GM19328 (cell line): ENCODE data around the gene PDRG1.
"Not testable (repeated sequence)": the region's sequence is repeated elsewhere in the genome, so short reads cannot be mapped to it uniquely, and the experiment has no call there.

Experiments
- ATAC-seq: cut with Tn5 transposase; IDR thresholded peaks from one replicate; pipeline ENCODE4 v1.9.1; 2021; ENCODE audit warnings: mild to moderate bottlenecking, moderate library complexity; ENCODE audit not compliant: unreplicated experiment

The PDRG1 gene

DNA sequence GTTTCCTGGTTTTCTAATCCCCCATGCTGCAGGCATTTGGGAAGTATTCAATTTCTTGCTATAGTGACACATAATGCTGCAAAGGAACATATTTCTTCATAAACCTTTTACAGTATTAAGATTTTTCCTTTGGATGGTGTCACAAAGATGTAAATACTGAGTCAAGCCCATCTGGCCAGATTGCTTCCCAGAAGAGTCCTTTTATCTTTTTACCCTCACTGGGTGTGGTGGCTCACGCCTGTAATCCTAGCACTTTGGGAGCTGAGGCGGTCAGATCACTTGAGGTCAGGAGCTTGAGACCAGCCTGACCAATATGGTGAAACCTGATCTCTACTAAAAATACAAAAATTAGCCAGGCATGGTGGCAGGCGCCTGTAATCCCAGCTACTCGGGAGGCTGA lies 22.2 kb downstream of the PDRG1 start:
- ATAC-seq, result not testable (repeated sequence)

DNA sequence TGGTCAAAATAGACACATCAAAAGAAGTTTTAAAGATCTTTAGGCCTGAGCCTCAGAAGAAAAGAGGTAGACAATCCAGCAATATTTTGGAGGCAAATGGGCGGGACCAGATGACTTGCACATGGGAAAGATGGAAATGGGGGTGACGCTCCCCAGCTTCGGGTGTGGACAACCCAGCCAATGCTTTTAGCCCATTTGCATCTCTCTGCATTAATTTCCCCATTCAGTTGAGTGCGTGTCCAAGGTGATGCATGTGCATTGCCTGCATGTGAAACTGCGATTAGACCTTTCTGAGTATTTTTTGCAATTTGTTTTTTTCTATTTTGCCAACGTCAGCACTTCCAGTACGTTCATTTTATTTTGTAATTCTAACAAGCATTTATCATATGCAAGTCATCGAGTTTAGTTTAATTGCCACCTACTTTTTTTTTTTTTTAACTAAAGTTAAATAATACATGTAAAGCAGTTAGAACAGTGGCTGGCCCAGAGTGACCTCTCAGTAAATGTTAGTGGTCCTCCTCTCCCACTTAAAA lies 24.2 kb downstream of the PDRG1 start:
- no peak for ATAC-seq

DNA sequence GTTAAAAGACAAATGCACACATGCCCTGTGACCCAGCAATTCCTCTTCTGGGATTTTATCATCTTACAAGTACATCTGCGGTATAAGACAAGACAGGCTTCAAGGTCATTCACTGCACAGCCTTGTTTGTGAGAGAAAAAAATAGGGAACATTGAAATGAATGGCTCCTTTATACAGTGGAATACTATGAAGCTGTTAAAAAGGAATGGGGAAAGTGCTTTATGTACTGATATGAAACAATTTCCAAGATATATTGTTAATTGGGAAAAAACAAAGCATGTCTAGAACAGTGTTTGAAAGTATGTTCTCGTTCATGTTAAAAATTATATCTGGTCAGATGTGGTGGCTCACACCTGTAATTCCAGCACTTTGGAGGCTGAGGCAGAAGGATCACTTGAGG lies 25.4 kb downstream of the PDRG1 start:
- ATAC-seq, result no peak

DNA sequence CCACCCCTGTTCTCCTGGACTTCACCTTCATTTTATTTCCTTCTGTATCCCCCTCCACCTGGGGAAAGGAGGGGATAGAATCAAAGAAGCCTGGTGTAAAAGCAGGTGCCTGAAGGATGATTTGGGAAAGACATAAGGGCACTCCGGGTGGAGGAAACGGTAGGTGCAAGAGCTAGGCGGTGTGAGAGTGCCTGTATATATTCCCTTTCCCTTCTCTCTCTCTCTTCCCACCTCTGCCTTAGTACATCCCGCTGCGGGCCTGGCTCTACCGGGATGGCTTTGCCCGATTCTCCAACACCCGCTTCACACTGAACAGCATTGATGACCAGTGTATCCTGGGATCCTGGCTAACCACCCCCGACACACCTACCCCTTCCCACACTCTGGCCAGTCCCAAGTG lies 26.2 kb downstream of the PDRG1 start:
- no peak for ATAC-seq

DNA sequence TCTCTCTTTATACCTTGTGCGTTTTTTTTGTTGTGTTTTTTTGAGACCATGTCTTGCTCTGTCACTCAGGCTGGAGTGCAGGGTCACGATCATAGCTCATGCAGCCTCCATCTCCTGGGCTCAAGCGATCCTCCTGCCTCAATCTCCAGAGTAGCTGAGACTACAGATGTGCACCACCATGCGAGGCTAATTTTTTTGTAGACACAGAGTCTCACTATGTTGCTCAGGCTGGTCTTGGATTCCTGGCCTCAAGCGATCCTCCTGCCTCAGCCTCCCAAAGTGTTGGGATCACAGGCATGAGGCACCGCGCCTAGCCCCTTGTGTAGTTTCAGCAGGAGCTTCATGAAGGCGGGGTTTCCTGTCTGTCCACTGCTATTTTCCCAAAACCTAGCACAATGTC lies 27.3 kb downstream of the PDRG1 start:
- ATAC-seq, result no peak

DNA sequence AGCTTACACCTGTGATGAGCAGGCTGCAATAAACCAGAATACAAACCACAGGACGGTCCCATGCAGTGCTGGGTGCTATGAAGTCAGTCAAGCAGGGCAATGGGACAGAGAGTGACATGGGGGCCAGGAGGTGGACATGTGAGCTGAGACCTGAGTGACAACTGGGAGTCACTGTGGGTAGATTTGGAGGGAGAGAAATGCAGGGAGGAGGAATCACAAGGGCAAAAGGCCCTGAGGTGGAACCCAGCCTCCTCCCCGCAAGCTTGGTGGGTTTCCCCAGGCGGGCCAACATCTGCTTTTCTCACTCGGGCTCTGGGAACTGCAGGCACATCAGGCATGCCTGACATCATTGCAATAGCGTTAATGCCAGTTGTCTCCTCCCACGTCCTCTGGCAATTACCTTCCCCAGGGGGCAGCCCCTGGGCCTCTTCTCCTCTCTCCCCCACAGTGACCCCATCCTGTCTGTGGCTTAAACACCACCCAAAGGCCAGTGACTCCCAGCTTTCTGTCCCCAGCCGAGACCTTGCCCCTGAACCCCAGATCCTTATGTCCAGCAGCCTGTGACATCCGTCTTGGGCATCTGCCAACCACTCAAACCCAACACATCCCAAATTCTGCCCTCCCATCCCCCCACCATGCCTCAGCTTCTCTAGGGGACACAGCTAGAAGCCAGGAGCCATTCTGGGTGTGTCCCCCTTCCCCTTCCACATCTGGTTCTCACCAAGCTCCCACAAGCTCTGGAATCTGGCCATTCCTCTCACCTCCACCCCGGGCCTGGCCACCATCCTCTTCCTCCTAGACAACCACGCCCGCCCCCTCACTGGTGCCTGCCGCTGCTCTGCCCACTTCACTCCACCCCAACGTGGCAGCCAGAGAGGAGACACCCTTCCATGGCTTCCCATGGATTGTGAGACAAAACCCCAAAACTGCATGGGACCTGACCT lies 28.2 kb downstream of the PDRG1 start:
- no peak for ATAC-seq

DNA sequence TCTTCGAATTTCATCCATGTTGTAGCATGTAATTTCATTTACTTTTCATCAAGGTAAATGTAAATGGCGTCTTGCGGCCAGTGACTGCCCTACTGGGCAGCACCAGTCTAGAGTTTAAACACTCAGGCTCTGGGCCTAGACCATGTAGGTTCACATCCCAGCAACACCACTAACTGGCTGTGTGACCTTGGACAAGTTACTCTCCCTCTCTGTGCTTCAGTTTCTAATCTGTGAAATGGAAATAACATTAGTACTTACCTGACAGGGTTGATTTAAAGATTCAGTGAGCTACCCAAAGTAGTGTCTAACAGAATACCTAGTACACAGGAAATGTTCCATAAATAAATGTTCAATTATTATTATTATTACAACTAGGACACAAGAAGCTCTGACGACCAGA lies 29.3 kb downstream of the PDRG1 start:
- ATAC-seq, result no peak

DNA sequence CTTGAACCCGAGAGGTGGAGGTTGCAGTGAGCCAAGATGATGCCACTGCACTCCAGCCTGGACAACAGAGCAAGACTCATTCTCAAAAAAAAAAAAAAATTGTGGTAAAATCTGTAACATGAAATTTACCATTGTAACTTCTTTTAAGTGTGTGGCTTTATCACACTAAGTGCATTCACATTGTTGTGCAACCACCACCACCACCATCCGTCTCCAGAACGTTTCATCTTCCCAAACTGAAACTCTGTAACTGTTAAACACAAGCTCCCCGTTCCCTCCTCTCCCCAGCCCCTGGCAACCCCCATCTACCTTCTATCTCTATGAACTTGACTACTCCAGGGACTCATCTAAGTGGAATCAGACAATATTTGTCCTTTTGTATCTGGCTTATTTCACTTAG lies 29.7 kb downstream of the PDRG1 start:
- ATAC-seq, result no peak

DNA sequence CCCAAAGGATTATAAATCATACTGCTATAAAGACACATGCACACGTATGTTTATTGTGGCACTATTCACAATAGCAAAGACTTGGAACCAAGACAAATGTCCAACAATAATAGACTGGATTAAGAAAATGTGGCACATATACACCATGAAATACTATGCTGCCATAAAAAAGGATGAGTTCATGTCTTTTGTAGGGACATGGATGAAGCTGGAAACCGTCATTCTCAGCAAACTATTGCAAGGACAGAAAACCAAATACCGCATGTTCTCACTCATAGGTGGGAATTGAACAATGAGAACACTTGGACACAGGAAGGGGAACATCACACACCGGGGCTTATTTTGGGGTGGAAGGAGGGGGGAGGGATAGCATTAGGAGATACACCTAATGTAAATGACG lies 30.4 kb downstream of the PDRG1 start:
- ATAC-seq, result not testable (repeated sequence)

DNA sequence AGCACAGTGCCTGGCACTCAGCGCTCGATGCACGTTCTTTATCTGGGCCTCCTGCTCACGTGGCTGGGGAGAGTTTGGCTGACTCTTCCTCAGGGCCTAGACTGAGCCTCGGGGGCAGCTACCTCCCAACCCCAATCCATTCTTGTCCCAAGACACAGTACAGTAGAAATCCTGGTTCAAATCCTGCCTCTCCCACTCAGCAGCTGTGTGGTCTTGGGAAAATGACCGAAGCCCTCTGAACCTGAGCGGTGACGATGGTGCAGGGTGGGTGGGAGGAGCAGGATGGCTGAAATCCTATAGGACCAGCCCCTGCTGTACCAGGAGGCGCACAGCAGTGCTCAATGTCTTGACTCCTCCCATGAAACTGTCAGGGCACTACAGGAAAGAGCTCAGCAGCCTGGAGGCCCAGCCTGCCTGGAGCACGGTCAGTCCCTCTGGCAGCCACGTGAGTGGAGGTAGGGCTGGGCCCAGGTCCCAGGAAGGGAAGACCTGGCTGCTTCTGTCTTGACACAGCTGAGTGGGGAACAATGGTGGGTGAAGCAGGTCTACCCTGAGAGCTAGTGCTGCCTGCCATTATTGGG lies 31.5 kb downstream of the PDRG1 start:
- no peak for ATAC-seq

DNA sequence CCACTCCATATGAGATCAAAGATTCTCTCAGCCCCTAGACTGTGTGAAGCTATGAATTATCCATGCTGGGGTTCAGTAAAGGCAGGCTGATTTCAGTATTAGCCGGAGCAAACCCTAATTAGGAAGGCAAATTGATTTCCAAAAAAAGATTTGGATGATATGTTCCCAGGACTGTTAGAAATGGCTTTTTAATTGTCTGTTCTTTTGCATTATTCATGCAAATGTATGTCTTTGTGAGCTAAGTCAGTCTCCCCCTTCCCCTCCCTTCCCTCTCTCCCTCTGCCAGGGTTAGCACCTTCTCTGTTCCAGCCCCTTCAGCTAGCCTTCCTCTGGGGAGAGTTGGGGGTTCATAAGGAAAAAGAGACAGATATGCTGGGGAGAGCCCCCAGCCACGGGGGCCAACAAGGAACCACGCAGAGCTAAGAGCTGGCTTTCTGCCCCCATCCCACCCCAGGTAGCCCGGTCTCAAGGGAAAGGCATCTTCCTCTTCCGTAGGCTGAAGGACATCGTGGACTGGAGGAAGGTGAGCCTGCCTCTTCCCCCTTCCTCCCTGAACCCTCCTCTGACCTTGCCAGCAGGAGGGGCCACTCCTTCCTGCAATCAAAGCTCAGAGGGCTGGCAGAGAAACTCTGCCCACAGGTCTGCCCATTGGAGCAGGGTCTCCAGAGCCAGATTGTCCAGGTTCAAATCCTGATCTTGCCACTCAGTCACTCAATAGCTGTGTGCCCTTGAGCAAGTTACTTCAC lies 32.3 kb downstream of the PDRG1 start:
- no peak for ATAC-seq

DNA sequence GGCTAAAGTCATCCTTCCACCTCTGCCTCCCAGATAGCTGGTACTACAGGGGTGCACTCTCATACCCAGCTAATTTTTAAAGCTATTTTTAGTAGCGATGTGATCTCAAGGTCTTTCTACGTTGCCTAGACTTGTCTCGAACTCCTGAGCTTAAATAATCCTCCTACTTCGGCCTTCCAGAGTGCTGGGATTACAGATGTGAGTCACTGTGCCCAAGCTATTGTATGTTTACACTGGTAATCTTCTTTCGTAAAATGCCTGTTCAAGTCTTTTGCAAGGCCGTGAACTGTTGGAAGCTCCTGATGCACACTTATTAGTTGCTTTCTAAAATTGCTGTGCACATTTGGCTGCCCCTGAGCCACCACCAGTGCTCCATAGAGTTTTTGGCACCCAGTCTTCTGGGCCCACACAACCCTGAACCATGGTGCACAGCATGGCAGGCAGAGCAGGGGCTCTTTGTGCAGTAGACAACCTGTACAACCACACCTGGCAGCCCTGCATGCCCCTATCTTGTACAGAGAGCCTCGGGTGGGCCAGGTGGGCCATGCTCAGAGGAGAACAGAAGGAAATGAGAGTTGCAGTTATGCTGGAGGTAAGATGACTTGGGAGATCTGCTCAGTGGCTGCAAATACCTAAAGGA lies 33.3 kb downstream of the PDRG1 start:
- no peak for ATAC-seq

DNA sequence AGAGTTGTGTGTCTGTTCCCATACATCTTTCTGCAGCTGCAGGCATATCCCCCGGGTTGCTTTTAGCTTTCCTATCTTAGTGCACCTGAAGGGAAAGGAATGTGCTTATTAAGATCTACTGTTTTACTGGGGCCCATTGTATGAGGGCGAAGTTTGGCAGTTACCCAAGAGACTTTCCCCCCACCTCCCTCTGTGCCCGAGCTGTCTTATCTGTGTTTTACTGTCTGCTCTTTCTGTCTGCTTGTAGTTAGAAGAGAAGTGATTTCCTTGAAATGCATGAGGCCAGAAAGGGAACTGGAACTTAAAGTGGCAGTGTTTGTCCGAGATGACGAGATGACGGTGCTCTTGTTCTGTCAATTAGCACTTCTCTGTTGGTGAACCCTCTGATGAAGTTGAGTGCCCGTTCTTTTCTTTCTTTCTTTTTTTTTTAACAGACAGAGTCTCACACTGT lies 33.9 kb downstream of the PDRG1 start:
- ATAC-seq, result not testable (repeated sequence)

DNA sequence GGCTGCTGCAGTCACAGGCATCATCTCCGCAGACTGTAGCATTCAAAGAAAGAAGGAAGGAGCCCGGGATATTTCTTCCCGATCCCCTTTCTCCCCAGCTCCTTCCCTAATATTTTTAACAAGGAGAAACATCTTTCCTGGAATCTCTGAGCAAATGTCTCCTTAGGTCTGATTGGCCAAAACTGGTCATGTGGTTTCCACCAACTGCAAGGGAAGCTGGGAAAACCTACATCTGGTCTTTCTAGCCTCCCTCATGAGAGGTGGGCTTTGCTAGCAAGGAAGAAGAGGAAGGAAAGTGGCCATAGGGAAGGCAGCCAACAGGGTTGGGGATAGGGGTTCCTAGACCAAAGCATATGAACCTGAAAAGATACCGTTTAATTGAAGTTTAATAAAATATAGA lies 35.1 kb downstream of the PDRG1 start:
- ATAC-seq, result no peak

DNA sequence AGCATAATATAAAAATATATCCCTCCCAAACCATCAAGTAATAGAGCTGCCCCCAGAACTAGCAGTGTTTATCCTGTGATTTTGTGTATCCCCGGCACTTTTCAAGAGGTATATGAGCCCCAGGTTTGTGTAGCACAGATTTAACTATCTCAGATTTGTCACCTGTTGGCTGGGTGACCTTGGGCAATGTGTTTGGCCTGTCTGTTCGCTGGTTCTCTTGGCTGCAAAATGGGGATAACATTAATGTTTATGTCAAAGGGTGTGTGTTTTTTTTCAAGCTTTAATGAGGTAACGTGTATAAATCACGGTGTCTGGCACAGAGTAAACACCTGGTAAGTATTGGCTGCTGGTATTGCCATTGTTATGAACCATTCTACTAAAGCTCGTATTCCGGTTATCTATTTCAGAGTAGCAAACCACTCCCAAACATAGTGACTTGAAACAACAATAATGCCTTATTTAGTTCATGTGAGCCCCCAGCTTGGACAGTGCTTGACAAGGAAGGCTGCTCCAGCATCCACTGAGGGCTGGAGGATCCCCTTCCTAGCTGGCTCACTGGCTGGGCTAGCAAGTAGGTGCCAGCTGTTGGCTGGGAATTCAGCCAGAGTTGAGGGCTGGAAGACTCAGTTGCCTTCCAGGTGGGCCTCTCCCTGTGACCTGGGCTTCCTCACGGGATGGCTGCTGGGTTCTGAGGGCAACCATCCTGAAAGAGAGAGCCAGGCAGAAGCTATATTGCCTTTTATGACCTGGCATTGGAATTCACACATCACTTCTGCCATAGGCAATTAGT lies 36.2 kb downstream of the PDRG1 start:
- no peak for ATAC-seq

DNA sequence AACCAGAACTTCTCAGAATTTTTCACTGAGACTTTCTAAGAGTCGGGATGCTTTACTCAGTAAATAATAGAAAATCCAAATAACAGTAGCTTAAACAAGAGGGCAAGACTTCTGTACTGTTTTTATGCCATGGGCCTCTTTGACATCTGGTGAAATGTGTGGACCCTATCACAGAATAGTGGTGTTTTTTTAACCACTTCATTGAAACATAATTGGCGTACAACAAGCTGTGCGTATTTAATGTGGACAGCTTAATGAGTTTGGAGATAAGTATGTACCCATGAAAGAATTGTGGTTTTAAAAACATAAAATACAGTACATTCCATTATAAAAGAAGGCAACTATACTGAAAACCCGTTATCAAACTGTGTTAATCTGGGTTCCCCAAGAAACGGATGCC lies 37.7 kb downstream of the PDRG1 start:
- no peak for ATAC-seq

DNA sequence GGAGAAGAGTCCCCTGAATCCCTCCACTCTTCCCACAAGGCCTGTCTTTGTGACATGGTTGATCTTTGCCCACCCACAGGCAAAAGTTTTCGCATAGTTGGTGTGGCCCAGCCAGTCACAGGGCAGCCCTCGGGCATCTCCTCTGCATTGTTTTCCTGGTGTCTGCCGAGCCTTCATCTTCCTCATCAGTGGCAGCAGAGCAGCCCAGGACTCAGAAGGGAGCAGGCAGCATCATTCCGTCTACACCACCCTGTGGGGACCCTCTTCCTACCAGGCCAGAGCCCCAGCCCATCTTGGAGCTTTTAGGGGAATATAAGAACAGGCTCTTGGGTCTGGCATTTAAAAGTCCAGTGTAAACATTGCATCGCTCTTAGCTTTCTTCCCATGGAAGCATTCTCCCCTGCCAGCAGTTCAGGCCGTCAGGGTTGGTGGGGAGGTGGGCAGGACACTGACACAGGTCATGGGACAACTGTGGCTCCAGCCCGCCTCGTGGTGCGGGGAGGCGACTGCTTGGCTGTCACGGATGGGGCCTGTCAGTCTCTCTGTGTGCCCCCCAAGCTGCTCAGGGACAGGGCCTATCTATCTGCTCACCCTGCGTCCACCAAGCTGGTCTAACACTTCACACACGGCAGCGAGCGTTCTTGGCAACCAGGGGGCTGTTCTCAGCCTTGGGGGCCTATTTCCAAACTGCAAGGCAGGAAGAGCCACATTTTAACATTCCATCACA lies 38.3 kb downstream of the PDRG1 start:
- ATAC-seq, result no peak

DNA sequence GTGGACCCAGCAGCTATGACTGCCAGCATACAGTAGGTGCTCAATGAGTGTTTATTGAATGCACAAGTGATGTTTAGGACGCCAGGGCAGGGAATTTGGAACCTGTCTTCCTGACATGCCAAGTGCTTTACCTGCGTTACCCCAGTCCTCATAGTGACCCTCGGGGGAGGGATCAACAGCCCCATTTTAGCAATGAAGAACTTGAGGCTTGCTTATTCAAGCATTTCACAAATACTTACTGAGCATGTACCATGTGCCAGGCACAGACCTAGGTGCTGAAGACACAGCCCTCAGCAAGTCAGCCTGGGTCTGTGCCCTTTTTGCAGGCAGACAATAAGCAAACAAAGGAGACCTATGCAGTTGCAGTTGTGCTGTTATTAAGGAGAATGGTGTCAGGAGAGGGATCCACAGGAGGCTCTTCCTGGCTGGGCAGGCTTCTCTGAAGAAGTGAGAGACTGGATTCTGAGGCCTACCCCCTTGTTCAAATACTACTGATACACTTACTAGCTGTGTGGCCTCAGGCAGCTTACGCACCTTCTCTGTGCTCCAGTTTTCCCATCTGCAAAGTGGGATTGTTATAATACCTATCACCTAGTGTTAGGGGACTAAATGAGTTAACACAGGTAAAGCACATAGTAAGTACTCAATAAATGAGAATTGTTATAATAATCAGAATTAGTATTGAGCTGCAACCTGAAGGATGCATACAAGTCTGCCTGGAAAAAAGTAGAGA lies 41.6 kb downstream of the PDRG1 start:
- ATAC-seq, result no peak
